Immature natural killer cell (primary cell): ENCODE results near the gene ACOT8. TPM values are rescaled to one million over a fixed set of nuclear protein-coding genes. Genes with fewer than 3 reads are reported as not detected.
A peak's percentile ranks its signal among the peaks of the same experiment; 100 is the strongest.

Source experiments
- DNase-seq, 3 donors: peaks; one replicate each; pipeline ENCODE4 v3.0.0; 2022; ENCODE audit warnings: mixed read lengths in 1 of 3
- H3K27ac Mint-ChIP-seq, 6 donors: one replicate each; pipeline ENCODE4 v1.8.0; 2020; ENCODE audit warnings: mixed read lengths in 6 of 6, mild to moderate bottlenecking in 5 of 6, inconsistent platforms in 4 of 6, moderate library complexity in 3 of 6
- H3K27me3 Mint-ChIP-seq, 3 donors: one replicate each; pipeline ENCODE4 v1.8.0; 2020 to 2021; ENCODE audit warnings: low read depth in 3 of 3, mild to moderate bottlenecking in 3 of 3, mixed read lengths in 3 of 3, moderate library complexity in 3 of 3, inconsistent platforms in 1 of 3
- H3K36me3 Mint-ChIP-seq, 3 donors: one replicate each; pipeline ENCODE4 v1.8.0; 2020; ENCODE audit warnings: mixed read lengths in 3 of 3, inconsistent platforms in 2 of 3, mild to moderate bottlenecking in 2 of 3
- H3K4me1 Mint-ChIP-seq, 2 donors: one replicate each; pipeline ENCODE4 v1.8.0; 2020; ENCODE audit warnings: inconsistent platforms in 2 of 2, mild to moderate bottlenecking in 2 of 2, mixed read lengths in 2 of 2, moderate library complexity in 1 of 2
- H3K4me3 Mint-ChIP-seq, 5 donors: one replicate each; pipeline ENCODE4 v1.8.0; 2020; ENCODE audit warnings: mild to moderate bottlenecking in 5 of 5, mixed read lengths in 5 of 5, inconsistent platforms in 3 of 5, moderate library complexity in 3 of 5
- H3K9me3 Mint-ChIP-seq, 6 donors: one replicate each; pipeline ENCODE4 v1.8.0; 2020; ENCODE audit warnings: mild to moderate bottlenecking in 6 of 6, mixed read lengths in 6 of 6, inconsistent platforms in 4 of 6, moderate library complexity in 3 of 6
- polyA plus RNA-seq, 3 donors: library from polyadenylated mRNA; unstranded; fragments of 300-500 nt; fragmentation: Illumina TruSeq; gene quantifications; one replicate each; pipeline ENCODE4 v1.2.3, GENCODE V29; 2021

ACOT8 gene
- polyA plus RNA-seq, 3 donors from 2014 or later, result 46.9 to 83.7 (median 50.2) TPM

DNA sequence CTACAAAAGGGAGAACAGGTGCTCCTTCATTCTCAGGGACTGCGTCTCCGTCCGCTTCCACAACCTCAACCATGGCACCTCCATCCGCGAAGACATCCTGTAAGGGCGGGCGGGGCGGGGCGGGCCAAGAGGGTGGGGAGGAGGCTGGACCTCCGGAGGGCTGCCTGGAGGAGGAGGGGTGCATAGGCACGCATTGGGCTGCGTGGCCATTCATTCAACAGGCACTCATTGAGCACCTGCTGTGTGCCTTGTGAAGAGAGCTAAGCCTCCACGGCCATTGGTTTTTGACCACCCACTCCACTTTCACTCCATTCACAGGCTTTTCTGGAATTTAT, 657 bp upstream of the ACOT8 start:
- no peak for DNase-seq
- Mint-ChIP-seq H3K4me1 (peaks cover 48 to 67% of the 10 kb centered on the region in 2 donors), H3K27me3 (peaks cover 0 to 9% (median 4%) of the 10 kb centered on the region in 3 donors), H3K27ac (peak overlapping the region; percentile 95 to 99 (median 98)), H3K36me3 (peaks cover 0 to 9% (median 3%) of the 10 kb centered on the region in 3 donors), H3K4me3 (peak overlapping the region; percentile 94 to 97 (median 96)), H3K9me3 (no peaks in the 10 kb centered on the region)

GRCh38 chr20:45853484-45853883, 3.7 kb downstream of the ACOT8 start:
- no peak for DNase-seq
- H3K4me3 Mint-ChIP-seq, result no peak overlapping the region
- H3K27ac Mint-ChIP-seq, result no peak overlapping the region
- peaks cover 43 to 57% of the 10 kb centered on the region in 2 donors for H3K4me1 Mint-ChIP-seq
- no peaks in the 10 kb centered on the region for H3K9me3 Mint-ChIP-seq
- H3K27me3 Mint-ChIP-seq, result peaks cover 0 to 9% (median 4%) of the 10 kb centered on the region in 3 donors
- peaks cover 7 to 27% (median 12%) of the 10 kb centered on the region in 3 donors for H3K36me3 Mint-ChIP-seq

DNA sequence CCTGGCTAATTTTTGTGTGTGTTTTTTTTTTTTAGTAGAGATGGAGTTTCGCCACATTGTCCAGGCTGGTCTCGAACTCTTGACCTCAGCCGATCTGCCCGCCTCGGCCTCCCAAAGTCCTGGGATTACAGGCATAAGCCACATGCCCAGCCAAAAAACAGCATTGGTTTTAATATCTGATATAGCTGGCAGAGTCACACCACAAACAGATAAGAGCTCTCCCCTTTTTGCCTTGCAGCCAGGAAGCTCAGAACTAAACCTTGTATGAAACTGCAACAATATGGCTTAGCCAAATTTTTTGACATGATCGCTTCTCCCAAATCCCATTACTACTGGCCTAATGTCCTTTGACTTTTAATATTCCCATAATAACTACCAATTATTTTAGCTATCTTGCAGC, 4.9 kb downstream of the ACOT8 start:
- peaks cover 0 to 4% (median 0%) of the 10 kb centered on the region in 3 donors for H3K27me3 Mint-ChIP-seq
- peaks cover 31 to 46% of the 10 kb centered on the region in 2 donors for H3K4me1 Mint-ChIP-seq
- no peak for DNase-seq
- H3K9me3 Mint-ChIP-seq, result no peaks in the 10 kb centered on the region
- no peak overlapping the region for H3K4me3 Mint-ChIP-seq
- H3K36me3 Mint-ChIP-seq, result peaks cover 7 to 32% (median 12%) of the 10 kb centered on the region in 3 donors
- H3K27ac Mint-ChIP-seq, result peak overlapping the region in 1 of 6 donors; percentile 34

DNA sequence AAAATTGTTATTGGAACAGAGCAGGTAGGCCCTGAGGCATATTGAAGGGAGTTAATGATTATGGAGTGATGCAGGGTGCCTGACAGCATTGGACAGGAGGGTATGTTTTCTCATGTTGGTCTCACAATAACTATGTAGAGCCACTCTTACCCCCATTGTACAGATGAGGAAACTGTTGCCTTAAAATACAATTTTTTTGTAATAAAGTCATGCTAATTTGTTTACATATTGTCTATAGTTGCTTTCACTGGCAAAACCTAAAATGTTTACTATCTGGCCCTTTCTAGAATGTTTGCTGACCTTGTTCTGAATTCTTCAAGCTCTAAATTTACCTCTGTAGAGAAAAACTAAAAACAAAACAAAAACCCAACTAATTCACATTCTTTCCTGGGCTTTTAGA, 5.7 kb downstream of the ACOT8 start:
- Mint-ChIP-seq H3K9me3 (no peaks in the 10 kb centered on the region), H3K4me1 (peaks cover 24 to 37% of the 10 kb centered on the region in 2 donors), H3K27ac (no peak overlapping the region), H3K36me3 (peaks cover 8 to 33% (median 12%) of the 10 kb centered on the region in 3 donors), H3K27me3 (peaks cover 0 to 2% (median 0%) of the 10 kb centered on the region in 3 donors), H3K4me3 (no peak overlapping the region)
- no peak for DNase-seq

DNA sequence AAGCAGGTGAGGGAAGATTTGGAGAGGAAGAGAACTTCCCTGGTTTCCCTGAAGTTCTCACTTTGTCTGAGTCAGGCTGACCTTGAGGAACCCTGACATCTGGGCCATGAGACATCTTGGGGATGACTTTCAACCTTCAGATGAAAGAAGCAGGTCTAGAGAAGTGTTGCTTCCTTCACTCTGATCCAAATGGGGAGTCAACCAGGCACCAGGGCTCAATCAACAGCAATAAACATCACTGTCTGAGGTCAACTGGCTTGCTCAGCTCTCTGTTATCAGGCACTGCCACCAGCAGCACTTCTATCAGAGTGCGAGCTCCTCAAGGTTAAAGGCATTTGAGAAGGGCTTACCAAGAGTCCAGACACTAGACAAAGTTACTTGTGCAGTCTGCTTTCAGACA, 6.3 kb downstream of the ACOT8 start:
- H3K4me3 Mint-ChIP-seq, result no peak overlapping the region
- peaks cover 18 to 32% of the 10 kb centered on the region in 2 donors for H3K4me1 Mint-ChIP-seq
- H3K9me3 Mint-ChIP-seq, result no peaks in the 10 kb centered on the region
- peaks cover 10 to 38% (median 12%) of the 10 kb centered on the region in 3 donors for H3K36me3 Mint-ChIP-seq
- DNase-seq, result no peak
- H3K27me3 Mint-ChIP-seq, result peaks cover 0 to 2% (median 0%) of the 10 kb centered on the region in 3 donors
- H3K27ac Mint-ChIP-seq, result no peak overlapping the region

DNA sequence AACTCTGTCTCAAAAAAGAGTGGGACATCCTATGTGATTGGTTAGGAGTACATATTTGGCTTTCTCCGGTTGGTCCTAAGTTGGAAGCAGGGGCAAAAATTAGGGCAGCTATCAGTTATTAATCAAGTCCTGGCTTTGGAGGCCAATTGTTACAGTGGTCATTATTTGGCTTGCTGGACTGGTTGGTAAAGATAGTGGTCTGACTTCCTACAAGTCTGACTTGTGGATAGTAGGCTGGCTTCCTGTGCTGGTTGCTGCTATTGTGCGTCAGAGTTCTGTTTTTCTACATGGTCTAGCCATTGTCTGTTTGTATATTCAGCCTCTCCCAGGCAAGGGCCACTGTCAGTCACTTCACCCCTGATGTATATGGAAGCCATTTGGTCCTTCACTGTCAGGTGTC, 7.0 kb downstream of the ACOT8 start:
- H3K27ac Mint-ChIP-seq, result no peak overlapping the region
- H3K36me3 Mint-ChIP-seq, result peaks cover 10 to 42% (median 12%) of the 10 kb centered on the region in 3 donors
- no peak for DNase-seq

DNA sequence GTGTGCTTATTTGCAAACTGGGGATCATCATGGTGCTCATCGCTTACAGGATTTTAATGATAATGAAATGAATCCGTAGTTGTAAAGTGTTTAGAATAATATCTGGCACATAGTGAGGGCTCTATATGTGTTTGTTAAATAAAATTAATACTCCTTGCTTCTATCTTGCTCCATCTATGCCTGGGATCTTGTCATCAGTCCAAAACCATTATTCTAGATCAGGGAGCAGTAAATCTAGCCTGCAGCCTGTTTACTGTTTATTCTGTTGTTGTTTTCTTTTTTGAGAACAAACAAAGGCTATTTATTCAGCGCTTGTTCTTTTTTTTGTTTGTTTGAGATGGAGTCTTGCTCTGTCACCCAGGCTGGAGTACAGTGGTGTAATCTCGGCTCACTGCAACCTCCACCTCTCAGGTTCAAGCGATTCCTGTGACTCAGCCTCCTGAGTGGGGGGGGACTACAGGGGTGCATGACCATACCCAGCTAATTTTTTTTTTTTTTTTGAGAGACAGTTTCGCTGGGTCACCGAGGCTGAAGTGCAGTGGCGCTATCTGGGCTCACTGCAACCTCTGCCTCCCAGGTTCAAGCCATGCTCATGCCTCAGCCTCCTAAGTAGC, 8.1 kb downstream of the ACOT8 start:
- H3K36me3 Mint-ChIP-seq, result peaks cover 10 to 48% (median 16%) of the 10 kb centered on the region in 3 donors
- H3K4me1 Mint-ChIP-seq, result peaks cover 5 to 16% of the 10 kb centered on the region in 2 donors
- H3K4me3 Mint-ChIP-seq, result no peak overlapping the region
- peak overlapping the region in 1 of 6 donors; percentile 28 for H3K27ac Mint-ChIP-seq
- H3K27me3 Mint-ChIP-seq, result peaks cover 0 to 1% (median 0%) of the 10 kb centered on the region in 3 donors
- H3K9me3 Mint-ChIP-seq, result no peaks in the 10 kb centered on the region
- no peak for DNase-seq

More for the DNA sequence above, 7.0 kb downstream of the ACOT8 start:
- Mint-ChIP-seq H3K27me3 (peaks cover 0 to 2% (median 0%) of the 10 kb centered on the region in 3 donors), H3K9me3 (no peaks in the 10 kb centered on the region), H3K4me3 (no peak overlapping the region), H3K4me1 (peaks cover 13 to 26% of the 10 kb centered on the region in 2 donors)

GRCh38 chr20:45848421-45848820, 8.8 kb downstream of the ACOT8 start:
- peaks cover 0 to 1% (median 0%) of the 10 kb centered on the region in 3 donors for H3K27me3 Mint-ChIP-seq
- no peaks in the 10 kb centered on the region for H3K9me3 Mint-ChIP-seq
- peaks cover 3 to 10% of the 10 kb centered on the region in 2 donors for H3K4me1 Mint-ChIP-seq
- H3K27ac Mint-ChIP-seq, result no peak overlapping the region
- DNase-seq, result no peak
- peaks cover 10 to 45% (median 16%) of the 10 kb centered on the region in 3 donors for H3K36me3 Mint-ChIP-seq
- H3K4me3 Mint-ChIP-seq, result no peak overlapping the region

GRCh38 chr20:45845452-45845851, 11.7 kb downstream of the ACOT8 start:
- no peak overlapping the region for H3K27ac Mint-ChIP-seq
- no peak overlapping the region for H3K4me3 Mint-ChIP-seq
- H3K9me3 Mint-ChIP-seq, result no peaks in the 10 kb centered on the region
- peaks cover 0 to 1% (median 0%) of the 10 kb centered on the region in 3 donors for H3K27me3 Mint-ChIP-seq
- no peak for DNase-seq
- H3K4me1 Mint-ChIP-seq, result peaks cover 16% of the 10 kb centered on the region in 2 donors
- H3K36me3 Mint-ChIP-seq, result peaks cover 10 to 47% (median 11%) of the 10 kb centered on the region in 3 donors

GRCh38 chr20:45843506-45843905, 13.7 kb downstream of the ACOT8 start:
- Mint-ChIP-seq H3K27ac (peak overlapping the region in 2 of 6 donors; percentile 22 to 65), H3K4me1 (peaks cover 12 to 14% of the 10 kb centered on the region in 2 donors), H3K36me3 (peaks cover 3 to 31% (median 7%) of the 10 kb centered on the region in 3 donors), H3K27me3 (peaks cover 0 to 1% (median 0%) of the 10 kb centered on the region in 3 donors), H3K4me3 (no peak overlapping the region), H3K9me3 (no peaks in the 10 kb centered on the region)
- no peak for DNase-seq

GRCh38 chr20:45842169-45842812, 14.9 kb downstream of the ACOT8 start:
- Mint-ChIP-seq H3K27ac (peak overlapping the region; percentile 13 to 86 (median 68)), H3K9me3 (no peaks in the 10 kb centered on the region), H3K36me3 (peaks cover 3 to 27% (median 7%) of the 10 kb centered on the region in 3 donors), H3K27me3 (no peaks in the 10 kb centered on the region), H3K4me1 (peaks cover 12 to 14% of the 10 kb centered on the region in 2 donors), H3K4me3 (peak overlapping the region in 1 of 5 donors; percentile 19)
- peak; percentile 11 to 14 (median 12) for DNase-seq

DNA sequence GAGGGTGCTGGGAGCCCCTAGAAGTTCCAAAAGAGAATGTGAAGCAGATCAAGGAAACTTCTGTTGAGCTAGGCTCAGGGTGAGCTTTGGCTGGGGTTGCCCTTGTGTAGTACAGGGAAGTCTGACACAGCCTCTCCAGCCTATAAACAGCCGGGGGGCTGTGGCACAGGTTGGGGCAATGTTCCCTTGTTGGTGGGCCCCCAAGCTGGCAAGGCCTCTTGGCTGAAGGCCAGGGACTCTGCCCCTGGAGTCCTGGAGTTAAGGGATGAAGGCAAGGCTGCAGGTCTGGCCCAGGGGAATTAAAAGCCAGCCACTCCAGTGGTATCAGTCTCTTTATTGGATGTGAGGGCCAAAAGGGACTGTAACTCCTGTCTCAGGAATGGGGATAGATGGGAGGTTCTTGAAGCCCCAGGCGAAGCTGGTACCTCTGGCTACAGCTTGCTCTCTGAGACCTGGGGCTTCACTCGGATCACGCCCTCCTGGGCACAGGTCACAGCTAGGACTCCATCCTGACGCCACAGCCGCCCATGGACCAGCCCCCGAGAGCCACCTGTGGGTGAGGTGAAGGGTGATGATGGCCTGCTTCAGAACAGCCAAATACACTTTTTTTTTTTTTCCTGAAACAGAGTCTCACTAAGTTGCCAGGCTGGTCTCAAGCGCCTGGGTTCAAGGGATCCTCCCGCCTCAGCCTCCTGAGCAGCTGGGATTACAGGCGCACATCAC, 15.6 kb downstream of the ACOT8 start:
- Mint-ChIP-seq H3K9me3 (no peaks in the 10 kb centered on the region), H3K4me3 (no peak overlapping the region), H3K27ac (peak overlapping the region in 4 of 6 donors; percentile 13 to 86 (median 53)), H3K27me3 (no peaks in the 10 kb centered on the region), H3K4me1 (peaks cover 12 to 14% of the 10 kb centered on the region in 2 donors), H3K36me3 (peaks cover 3 to 26% (median 7%) of the 10 kb centered on the region in 3 donors)
- DNase-seq, result no peak

DNA sequence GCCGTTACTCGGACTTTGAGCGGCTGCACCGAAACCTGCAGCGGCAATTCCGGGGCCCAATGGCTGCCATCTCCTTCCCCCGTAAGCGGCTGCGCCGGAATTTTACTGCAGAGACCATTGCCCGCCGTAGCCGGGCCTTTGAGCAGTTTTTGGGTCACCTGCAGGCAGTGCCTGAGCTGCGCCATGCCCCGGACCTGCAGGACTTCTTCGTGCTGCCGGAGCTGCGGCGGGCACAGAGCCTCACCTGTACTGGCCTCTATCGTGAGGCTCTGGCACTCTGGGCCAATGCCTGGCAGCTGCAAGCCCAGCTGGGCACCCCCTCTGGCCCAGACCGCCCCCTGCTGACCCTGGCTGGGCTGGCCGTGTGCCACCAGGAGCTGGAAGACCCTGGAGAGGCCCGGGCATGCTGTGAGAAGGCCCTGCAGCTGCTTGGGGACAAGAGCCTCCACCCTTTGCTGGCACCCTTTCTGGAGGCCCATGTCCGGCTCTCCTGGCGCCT, 16.4 kb downstream of the ACOT8 start:
- Mint-ChIP-seq H3K4me1 (peaks cover 12 to 14% of the 10 kb centered on the region in 2 donors), H3K27me3 (no peaks in the 10 kb centered on the region), H3K36me3 (peaks cover 3 to 20% (median 4%) of the 10 kb centered on the region in 3 donors), H3K27ac (no peak overlapping the region), H3K4me3 (no peak overlapping the region), H3K9me3 (no peaks in the 10 kb centered on the region)
- DNase-seq, result no peak
